ENCODE results near the gene SPINK13.

- TF ChIP-seq, protein P1, sequence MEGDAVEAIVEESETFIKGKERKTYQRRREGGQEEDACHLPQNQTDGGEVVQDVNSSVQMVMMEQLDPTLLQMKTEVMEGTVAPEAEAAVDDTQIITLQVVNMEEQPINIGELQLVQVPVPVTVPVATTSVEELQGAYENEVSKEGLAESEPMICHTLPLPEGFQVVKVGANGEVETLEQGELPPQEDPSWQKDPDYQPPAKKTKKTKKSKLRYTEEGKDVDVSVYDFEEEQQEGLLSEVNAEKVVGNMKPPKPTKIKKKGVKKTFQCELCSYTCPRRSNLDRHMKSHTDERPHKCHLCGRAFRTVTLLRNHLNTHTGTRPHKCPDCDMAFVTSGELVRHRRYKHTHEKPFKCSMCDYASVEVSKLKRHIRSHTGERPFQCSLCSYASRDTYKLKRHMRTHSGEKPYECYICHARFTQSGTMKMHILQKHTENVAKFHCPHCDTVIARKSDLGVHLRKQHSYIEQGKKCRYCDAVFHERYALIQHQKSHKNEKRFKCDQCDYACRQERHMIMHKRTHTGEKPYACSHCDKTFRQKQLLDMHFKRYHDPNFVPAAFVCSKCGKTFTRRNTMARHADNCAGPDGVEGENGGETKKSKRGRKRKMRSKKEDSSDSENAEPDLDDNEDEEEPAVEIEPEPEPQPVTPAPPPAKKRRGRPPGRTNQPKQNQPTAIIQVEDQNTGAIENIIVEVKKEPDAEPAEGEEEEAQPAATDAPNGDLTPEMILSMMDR (IDR thresholded peaks at IDR 0.05 in 4 of 5, conservative IDR thresholded peaks at IDR 0.05 in 1 of 5): no peak
- no peak for TF ChIP-seq POLR2A (IDR thresholded peaks at IDR 0.05)
Observed at GRCh38 chr5:148267962-148268361, 632 bp upstream of the SPINK13 start.

All from gastrocnemius medialis (tissue), 4 donors.